G401 (cell line): ENCODE data around the gene ADGRD2. TPM values are rescaled to one million over a fixed set of nuclear protein-coding genes. Genes with fewer than 3 reads are reported as not detected.

Experiments
- DNase-seq: peaks from one replicate; pipeline ENCODE4 v3.0.0-alpha.2; 2015; ENCODE audit warnings: low spot score
- in situ Hi-C: cut with HindIII; loops from 2 replicates; pipeline ENCODE4 v1.10.0; 2016; ENCODE audit warnings: low sequenced_read_pairs, mixed read lengths
- total RNA-seq: library from RNA; depleted of rRNA; stranded (reverse); fragments of >200 nt; shearing (Covaris generic); gene quantifications from 2 replicates; pipeline ENCODE4 v1.2.3, GENCODE V29; 2014

Gene ADGRD2
- total RNA-seq, 1 experiment from 2014 or later: not detected

GRCh38 chr9:124428751-124429529, 21.3 kb upstream of the ADGRD2 start:
- in situ Hi-C loops: no loop called here
- peak; percentile 93 for DNase-seq

GRCh38 chr9:124429530-124429867, 20.8 kb upstream of the ADGRD2 start:
- DNase-seq: no peak
- in situ Hi-C loops: no loop called here

- no peak for DNase-seq
- in situ Hi-C loops: no loop called here
These were observed 13.9 kb upstream of the ADGRD2 start for GRCh38 chr9:124436320-124436719.

GRCh38 chr9:124437086-124437485, 13.2 kb upstream of the ADGRD2 start:
- in situ Hi-C loops: no loop called here
- no peak for DNase-seq

- no peak for DNase-seq
- in situ Hi-C loops: no loop called here
These were observed 12.2 kb upstream of the ADGRD2 start for GRCh38 chr9:124438091-124438490.

- no peak for DNase-seq
- in situ Hi-C loops: no loop called here
These were observed 11.2 kb upstream of the ADGRD2 start for GRCh38 chr9:124439086-124439485.

GRCh38 chr9:124439686-124440243, 10.5 kb upstream of the ADGRD2 start:
- no peak for DNase-seq
- in situ Hi-C loops: no loop called here

- in situ Hi-C loops: no loop called here
- DNase-seq: no peak
These were observed 9.5 kb upstream of the ADGRD2 start for GRCh38 chr9:124440786-124441185.

GRCh38 chr9:124441291-124441690, 9.0 kb upstream of the ADGRD2 start:
- DNase-seq: no peak
- in situ Hi-C loops: no loop called here

GRCh38 chr9:124442379-124442778, 7.9 kb upstream of the ADGRD2 start:
- in situ Hi-C loops: no loop called here
- DNase-seq: no peak

- in situ Hi-C loops: no loop called here
- DNase-seq: no peak
These were observed 7.4 kb upstream of the ADGRD2 start for GRCh38 chr9:124442826-124443225.

- in situ Hi-C loops: no loop called here
- DNase-seq: no peak
These were observed 6.6 kb upstream of the ADGRD2 start for GRCh38 chr9:124443625-124444024.

GRCh38 chr9:124444166-124444565, 6.1 kb upstream of the ADGRD2 start:
- no peak for DNase-seq
- in situ Hi-C loops: no loop called here

- no peak for DNase-seq
- in situ Hi-C loops: no loop called here
These were observed 3.0 kb upstream of the ADGRD2 start for GRCh38 chr9:124447297-124447661.

GRCh38 chr9:124448019-124448418, 2.2 kb upstream of the ADGRD2 start:
- in situ Hi-C loops: no loop called here
- DNase-seq: peak; percentile 22

GRCh38 chr9:124449381-124450151, 685 bp upstream of the ADGRD2 start:
- no peak for DNase-seq
- in situ Hi-C loops: no loop called here

GRCh38 chr9:124450931-124451661, 845 bp downstream of the ADGRD2 start:
- in situ Hi-C loops: no loop called here
- DNase-seq: peak; percentile 13

- no peak for DNase-seq
- in situ Hi-C loops: no loop called here
These were observed 2.1 kb downstream of the ADGRD2 start for GRCh38 chr9:124452326-124452725.

GRCh38 chr9:124452841-124453585, 2.8 kb downstream of the ADGRD2 start:
- no peak for DNase-seq
- in situ Hi-C loops: no loop called here
